ENCODE data around the gene PMM1.
A peak's percentile ranks its signal among the peaks of the same experiment; 100 is the strongest.
"Not testable (repeated sequence)": the region's sequence is repeated elsewhere in the genome, so short reads cannot be mapped to it uniquely, and the experiment has no call there.

Gene PMM1

DNA sequence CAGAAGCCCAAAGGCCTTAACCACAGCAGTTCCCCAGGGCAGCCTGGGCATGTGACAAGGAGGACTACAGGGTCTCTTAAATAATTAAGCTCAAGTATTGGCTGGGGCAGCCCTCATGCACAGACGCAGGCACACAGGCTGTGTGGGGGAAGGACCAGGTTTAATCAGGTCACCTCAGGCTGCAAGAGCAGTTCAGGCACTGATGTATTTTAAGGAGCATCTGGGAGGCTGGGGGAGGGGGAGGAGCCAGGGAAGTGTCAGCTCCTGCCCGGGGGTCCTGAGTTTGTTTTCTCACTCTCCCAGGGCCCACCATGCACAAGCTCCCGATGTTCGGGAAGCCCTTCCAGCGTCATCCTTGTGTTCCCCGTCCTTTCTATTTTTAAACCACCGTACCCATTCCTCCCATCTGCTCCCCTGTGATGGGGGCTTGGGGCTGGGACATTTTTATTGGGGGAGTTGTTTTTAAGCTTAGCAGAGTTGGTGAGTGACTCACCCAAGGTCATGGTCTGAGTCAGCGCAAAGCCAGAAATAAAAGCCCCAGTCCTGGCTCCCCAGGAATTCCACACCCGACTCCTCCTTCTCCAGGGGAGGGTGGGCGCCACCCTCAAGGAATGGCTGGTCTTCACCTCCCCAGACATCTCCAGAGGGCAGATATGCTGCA lies 26.5 kb downstream of the PMM1 start:
- TF ChIP-seq ZNF274 (IDR thresholded peaks at IDR 0.05; ENCODE audit: low read depth, low read length), result no peak
- H3K4me3 ChIP-seq (ENCODE audit: low read length), result no peak overlapping the region

DNA sequence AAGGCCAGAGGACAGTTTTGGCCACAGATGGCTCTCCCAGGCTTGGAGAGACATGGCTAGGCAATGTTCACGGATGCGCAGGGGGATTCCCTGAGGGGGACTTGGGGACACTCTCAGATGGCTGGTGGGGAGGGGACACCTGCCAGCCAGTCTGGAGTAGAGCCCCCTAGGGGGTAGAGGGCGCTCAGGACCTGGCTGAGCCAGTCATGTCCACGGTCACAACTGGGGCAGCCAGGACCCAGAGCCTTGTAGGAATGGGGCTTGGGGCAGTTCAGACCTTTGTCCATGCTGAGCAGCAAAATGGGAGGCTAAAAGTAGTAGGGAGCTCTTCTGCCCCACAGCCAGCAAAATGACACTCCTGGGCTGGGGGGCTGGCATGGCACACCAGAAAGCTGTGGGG lies 27.2 kb downstream of the PMM1 start:
- TF ChIP-seq ZNF274 (IDR thresholded peaks at IDR 0.05; ENCODE audit: low read depth, low read length), result no peak
- no peak overlapping the region for H3K4me3 ChIP-seq (ENCODE audit: low read length)

GRCh38 chr22:41561788-41562187 lies 27.9 kb downstream of the PMM1 start:
- no peak for TF ChIP-seq ZNF274 (IDR thresholded peaks at IDR 0.05; ENCODE audit: low read depth, low read length)
- H3K4me3 ChIP-seq (ENCODE audit: low read length), result no peak overlapping the region

DNA sequence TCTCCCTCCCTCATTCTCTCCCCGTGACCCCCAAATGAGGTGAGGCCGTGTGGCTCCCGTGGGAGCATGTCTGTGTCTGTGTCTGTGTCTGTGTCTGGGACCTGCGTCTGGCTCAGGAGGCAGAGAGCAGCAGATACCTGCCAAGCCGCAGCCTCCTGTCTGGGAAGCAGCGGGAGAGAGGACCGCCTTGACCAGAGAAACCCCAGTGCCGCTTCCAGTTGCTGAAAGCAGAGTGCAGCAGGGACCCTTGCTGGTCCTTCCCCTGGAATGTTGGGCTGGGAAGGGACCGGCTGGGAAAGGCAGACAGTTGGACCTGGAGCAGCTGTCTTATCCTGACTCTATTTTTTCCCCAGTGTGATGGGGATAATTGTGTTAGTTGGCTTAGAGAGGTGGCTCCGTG lies 28.3 kb downstream of the PMM1 start:
- H3K4me3 ChIP-seq (ENCODE audit: low read length), result no peak overlapping the region

DNA sequence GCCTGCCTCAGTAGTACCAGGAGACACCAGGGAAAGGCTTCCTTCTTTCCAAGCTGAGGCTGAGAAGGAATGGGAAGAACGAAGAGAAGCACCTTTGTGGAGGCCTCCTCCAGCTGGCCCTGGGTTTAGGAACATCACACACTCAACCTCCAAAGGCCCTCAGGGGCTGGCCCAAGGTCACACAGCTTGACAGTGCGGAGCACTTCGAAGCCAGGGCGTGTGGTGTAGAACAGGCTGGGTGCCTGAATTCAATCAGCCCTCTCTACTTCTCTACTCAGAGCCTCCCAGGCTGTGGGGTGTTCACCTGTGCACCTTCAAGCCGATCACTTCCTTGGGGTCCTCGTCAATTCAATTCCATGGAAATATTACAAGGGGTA lies 29.6 kb downstream of the PMM1 start:
- no peak for TF ChIP-seq ZNF274 (IDR thresholded peaks at IDR 0.05; ENCODE audit: low read depth, low read length)
- H3K4me3 ChIP-seq (ENCODE audit: low read length), result no peak overlapping the region

More for the DNA sequence above, 28.3 kb downstream of the PMM1 start:
- no peak for TF ChIP-seq ZNF274 (IDR thresholded peaks at IDR 0.05; ENCODE audit: low read depth, low read length)

GRCh38 chr22:41558241-41558630 lies 31.4 kb downstream of the PMM1 start:
- H3K4me3 ChIP-seq (ENCODE audit: low read length), result not testable (repeated sequence)

DNA sequence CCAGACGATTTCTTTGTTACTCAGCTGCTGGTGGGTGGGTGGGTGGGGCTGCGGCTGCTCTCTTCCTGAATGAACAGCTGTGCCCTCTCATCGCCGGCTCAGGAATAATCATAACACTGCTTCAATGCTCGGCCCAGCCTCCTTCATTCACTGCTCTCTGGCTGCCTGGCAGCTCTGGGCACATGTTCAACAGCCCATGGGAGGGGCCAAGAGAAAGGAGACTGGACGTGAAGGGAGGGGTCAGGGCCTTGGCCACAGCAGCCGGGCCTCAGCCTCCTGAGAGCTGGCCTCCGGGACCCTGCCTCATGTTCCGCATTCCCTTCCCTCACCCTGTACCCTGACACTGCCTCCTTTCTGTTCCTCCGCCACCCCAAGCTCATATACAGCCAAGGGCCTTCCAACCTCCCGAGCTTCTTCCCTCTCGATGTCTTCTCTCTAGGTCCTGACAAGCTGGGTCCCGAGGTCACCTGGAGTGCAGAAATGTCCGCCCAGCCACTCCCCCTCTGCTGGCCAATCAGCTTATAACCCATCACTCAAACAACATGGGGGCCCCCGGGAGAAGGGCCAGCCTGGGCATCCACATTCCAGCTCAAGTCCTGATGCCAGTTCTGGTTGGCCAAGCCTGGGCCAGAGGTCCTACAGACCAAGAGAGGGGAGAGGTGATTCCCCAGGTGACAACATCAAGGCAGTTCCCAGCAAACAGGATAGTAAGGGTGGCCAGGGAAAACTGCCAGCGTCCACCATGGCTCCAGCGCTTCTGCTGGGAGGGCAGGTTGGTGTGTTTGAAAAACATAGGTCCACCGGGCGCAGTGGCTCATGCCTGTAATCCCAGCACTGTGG lies 32.0 kb downstream of the PMM1 start:
- TF ChIP-seq ZNF274 (IDR thresholded peaks at IDR 0.05; ENCODE audit: low read depth, low read length), result no peak
- no peak overlapping the region for H3K4me3 ChIP-seq (ENCODE audit: low read length)

DNA sequence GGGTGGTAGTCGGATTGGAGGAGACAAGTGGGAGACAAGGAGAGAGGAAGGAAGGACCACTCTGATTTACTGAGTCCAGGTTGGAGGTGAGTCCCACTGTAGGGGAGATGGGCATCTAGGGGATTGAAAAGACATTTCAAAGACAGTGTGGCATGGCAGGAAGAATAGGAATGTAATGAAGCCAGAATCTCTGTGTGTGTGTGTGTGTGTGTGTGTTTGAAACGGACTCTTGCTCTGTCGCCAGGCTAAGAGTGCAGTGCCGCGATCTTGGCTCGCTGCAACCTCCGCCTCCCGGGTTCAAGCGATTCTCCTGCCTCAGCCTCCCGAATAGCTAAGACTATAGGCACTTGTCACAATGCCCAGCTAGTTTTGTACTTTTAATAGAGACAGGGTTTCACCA lies 33.1 kb downstream of the PMM1 start:
- H3K4me3 ChIP-seq (ENCODE audit: low read length), result no peak overlapping the region
- no peak for TF ChIP-seq ZNF274 (IDR thresholded peaks at IDR 0.05; ENCODE audit: low read depth, low read length)

DNA sequence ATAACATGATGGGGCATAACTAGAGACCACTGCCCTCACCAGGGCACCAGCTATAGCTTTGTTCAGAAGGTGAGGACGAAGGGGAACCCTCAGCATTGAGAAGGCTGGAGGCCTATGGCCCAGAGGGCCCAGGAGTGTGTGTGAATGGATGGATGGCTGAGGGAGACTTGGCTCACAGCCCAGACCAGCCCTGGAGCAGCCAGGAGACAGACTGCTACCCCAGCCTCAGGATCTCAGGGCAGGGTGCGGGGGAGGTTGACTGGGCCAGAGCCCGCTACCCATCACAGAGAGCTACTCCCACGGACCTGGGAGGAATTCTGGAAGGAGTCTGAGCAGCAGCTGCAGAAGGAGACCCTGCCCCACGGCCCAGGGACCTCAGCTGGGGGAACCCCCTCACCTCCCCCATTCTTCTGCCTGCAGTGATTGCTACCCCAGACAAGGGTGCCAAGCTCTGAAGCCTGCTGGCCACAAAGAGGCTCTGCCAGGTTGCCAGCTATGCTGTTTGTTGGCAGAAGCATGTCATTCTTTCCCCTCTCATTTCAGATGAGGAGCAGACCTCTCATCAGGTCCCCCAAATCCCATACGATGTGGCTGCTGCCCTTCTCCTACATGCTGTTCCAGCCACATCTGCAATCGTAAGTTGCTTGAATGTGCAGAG lies 34.2 kb downstream of the PMM1 start:
- no peak for TF ChIP-seq ZNF274 (IDR thresholded peaks at IDR 0.05; ENCODE audit: low read depth, low read length)
- no peak overlapping the region for H3K4me3 ChIP-seq (ENCODE audit: low read length)

- TF ChIP-seq ZNF274 (IDR thresholded peaks at IDR 0.05; ENCODE audit: low read depth, low read length), result no peak
- H3K4me3 ChIP-seq (ENCODE audit: low read length), result no peak overlapping the region
Measured at GRCh38 chr22:41551877-41552582, 37.6 kb downstream of the PMM1 start.

- TF ChIP-seq ZNF274 (IDR thresholded peaks at IDR 0.05; ENCODE audit: low read depth, low read length), result no peak
Measured at GRCh38 chr22:41550952-41551491, 38.6 kb downstream of the PMM1 start.

GRCh38 chr22:41548830-41549211 lies 40.8 kb downstream of the PMM1 start:
- H3K4me3 ChIP-seq (ENCODE audit: low read length), result no peak overlapping the region
- TF ChIP-seq ZNF274 (IDR thresholded peaks at IDR 0.05; ENCODE audit: low read depth, low read length), result no peak

More at GRCh38 chr22:41550952-41551491, 38.6 kb downstream of the PMM1 start:
- no peak overlapping the region for H3K4me3 ChIP-seq (ENCODE audit: low read length)

GRCh38 chr22:41544671-41545476 lies 44.8 kb downstream of the PMM1 start:
- peak overlapping the region; percentile 44; the same call in 1 of the 2 replicates for H3K4me3 ChIP-seq (ENCODE audit: low read length)
- no peak for TF ChIP-seq ZNF274 (IDR thresholded peaks at IDR 0.05; ENCODE audit: low read depth, low read length)
